Measurements from ENCODE around the gene ERC2.

DNA sequence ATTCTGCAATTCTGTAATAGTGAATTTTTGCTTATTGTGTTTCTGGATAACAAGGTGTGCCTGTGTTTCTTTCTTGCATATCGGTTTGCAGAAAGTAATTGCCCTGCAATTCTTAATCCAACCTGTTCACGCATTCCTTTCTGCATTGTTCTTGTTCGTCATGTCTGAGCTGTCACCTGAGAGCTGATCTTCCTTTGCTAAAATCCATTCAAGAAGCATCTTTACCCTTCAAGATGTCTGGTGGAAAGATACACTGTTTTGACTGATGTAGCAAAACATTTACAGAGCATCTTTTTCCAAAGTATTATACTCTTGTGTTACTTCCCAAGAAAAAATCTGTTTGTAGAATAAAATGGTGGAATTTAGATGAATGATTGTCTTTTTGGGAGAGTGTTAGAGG, 822.1 kb downstream of the ERC2 start:
- TF ChIP-seq, protein P1, sequence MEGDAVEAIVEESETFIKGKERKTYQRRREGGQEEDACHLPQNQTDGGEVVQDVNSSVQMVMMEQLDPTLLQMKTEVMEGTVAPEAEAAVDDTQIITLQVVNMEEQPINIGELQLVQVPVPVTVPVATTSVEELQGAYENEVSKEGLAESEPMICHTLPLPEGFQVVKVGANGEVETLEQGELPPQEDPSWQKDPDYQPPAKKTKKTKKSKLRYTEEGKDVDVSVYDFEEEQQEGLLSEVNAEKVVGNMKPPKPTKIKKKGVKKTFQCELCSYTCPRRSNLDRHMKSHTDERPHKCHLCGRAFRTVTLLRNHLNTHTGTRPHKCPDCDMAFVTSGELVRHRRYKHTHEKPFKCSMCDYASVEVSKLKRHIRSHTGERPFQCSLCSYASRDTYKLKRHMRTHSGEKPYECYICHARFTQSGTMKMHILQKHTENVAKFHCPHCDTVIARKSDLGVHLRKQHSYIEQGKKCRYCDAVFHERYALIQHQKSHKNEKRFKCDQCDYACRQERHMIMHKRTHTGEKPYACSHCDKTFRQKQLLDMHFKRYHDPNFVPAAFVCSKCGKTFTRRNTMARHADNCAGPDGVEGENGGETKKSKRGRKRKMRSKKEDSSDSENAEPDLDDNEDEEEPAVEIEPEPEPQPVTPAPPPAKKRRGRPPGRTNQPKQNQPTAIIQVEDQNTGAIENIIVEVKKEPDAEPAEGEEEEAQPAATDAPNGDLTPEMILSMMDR (IDR thresholded peaks at IDR 0.05; ENCODE audit: low read depth, low read length) = no peak
- TF ChIP-seq MYC (IDR thresholded peaks at IDR 0.05; ENCODE audit: low read depth, low read length) (no peak), POLR2A (IDR thresholded peaks at IDR 0.05; ENCODE audit: extremely low read depth, insufficient read length) (no peak)
- TF ChIP-seq, protein P2, sequence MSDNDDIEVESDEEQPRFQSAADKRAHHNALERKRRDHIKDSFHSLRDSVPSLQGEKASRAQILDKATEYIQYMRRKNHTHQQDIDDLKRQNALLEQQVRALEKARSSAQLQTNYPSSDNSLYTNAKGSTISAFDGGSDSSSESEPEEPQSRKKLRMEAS (IDR thresholded peaks at IDR 0.05; ENCODE audit: low read depth, low read length) = no peak

Data from NB4 (cell line).